ENCODE results near the gene MMP17. TPM values are rescaled to one million over a fixed set of nuclear protein-coding genes. Genes with fewer than 3 reads are reported as not detected.

MMP17 gene
- total RNA-seq, 1 donor from 2014 or later, result 0.69 TPM

GRCh38 chr12:131830335-131830913 is 2.2 kb downstream of the MMP17 start:
- DNase-seq (ENCODE audit: low read depth), result no peak
- peak overlapping the region; percentile 53 for H3K4me3 ChIP-seq (ENCODE audit: low read depth, low read length)
- TF ChIP-seq CTCF (conservative IDR thresholded peaks at IDR 0.05; ENCODE audit: low read depth, low read length), result peak; percentile 51

- no peak for TF ChIP-seq CTCF (conservative IDR thresholded peaks at IDR 0.05; ENCODE audit: low read depth, low read length)
- H3K4me3 ChIP-seq (ENCODE audit: low read depth, low read length), result peak overlapping the region; percentile 53
- DNase-seq (ENCODE audit: low read depth), result no peak
Measured at GRCh38 chr12:131830914-131831571, 2.9 kb downstream of the MMP17 start.

- no peak for DNase-seq (ENCODE audit: low read depth)
- peak overlapping the region; percentile 53 for H3K4me3 ChIP-seq (ENCODE audit: low read depth, low read length)
- no peak for TF ChIP-seq CTCF (conservative IDR thresholded peaks at IDR 0.05; ENCODE audit: low read depth, low read length)
Measured at GRCh38 chr12:131831635-131832041, 3.4 kb downstream of the MMP17 start.

GRCh38 chr12:131832321-131833231 is 4.4 kb downstream of the MMP17 start:
- peak overlapping the region; percentile 33 for H3K4me3 ChIP-seq (ENCODE audit: low read depth, low read length)
- no peak for DNase-seq (ENCODE audit: low read depth)
- no peak for TF ChIP-seq CTCF (conservative IDR thresholded peaks at IDR 0.05; ENCODE audit: low read depth, low read length)

GRCh38 chr12:131833288-131833895 is 5.2 kb downstream of the MMP17 start:
- H3K4me3 ChIP-seq (ENCODE audit: low read depth, low read length), result no peak overlapping the region
- TF ChIP-seq CTCF (conservative IDR thresholded peaks at IDR 0.05; ENCODE audit: low read depth, low read length), result no peak
- no peak for DNase-seq (ENCODE audit: low read depth)

- DNase-seq (ENCODE audit: low read depth), result no peak
- TF ChIP-seq CTCF (conservative IDR thresholded peaks at IDR 0.05; ENCODE audit: low read depth, low read length), result peak; percentile 53
- no peak overlapping the region for H3K4me3 ChIP-seq (ENCODE audit: low read depth, low read length)
Measured at GRCh38 chr12:131833896-131834641, 5.9 kb downstream of the MMP17 start.

Data from epithelial cell of proximal tubule (primary cell).